ENCODE measurements around the gene GREB1. TPM values are rescaled to one million over a fixed set of nuclear protein-coding genes. Genes with fewer than 3 reads are reported as not detected.

GREB1 gene
- total and polyA plus RNA-seq, 2 donors (not counting 1 experiment from before 2014, with no cell fraction given), result 0.04 to 0.39 TPM

DNA sequence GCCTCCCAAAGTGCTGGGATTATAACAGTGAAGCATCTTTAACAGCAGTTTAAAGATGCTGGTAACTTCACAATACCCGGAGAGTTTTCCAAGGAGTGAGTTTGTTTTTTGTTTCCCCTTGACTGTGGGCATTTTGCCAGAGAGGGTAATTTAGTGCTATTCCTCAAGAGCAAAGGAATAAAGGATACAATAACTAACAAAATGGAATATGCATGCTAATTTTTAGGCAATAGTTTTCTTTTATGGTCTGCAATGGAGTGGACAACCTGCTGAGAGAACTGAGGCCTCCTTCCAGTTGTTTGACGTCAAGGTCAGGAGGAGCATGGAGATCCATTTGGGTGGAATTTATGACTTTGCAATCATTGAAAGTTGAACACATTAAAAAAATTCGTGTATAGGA is 15.9 kb upstream of the GREB1 start:
- H3K4me1 Mint-ChIP-seq, result no peaks in the 10 kb centered on the region
- H3K79me2 ChIP-seq (ENCODE audit: control insufficient read depth, insufficient read depth, low read length), result no peaks in the 10 kb centered on the region

DNA sequence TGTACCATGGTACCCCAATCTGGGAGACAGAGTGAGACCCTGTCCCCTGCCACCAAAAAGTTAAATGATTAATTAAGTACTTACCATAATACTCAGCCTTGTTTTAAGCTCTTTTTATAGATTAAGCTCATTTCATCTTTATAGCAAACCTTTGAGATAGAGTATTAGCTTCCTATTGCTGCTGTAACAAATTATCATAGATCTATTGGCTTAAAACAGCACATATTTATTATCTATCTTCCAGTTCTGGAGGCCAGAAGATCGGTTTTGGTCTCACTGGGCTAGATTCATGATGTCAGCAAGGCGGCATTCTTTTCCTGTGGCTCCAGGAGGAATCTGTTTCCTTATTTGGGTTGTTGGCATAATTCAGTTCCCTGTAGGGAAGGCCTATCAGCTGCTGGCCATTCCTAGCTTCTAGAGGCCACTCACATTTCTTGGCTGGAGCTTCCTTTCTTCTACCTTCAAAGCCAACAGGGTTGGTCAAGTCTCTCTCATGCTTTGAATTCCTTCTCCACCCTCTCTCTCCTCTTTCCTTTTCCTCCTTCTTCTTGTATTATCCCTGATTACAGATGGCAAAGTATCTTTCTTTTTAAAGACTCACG is 13.7 kb upstream of the GREB1 start:
- Histone ChIP-seq H2AFZ (ENCODE audit: insufficient read depth, low read depth, low read length, poor library complexity, severe bottlenecking) (no peak overlapping the region), H3K27ac (ENCODE audit: low read length in 2 of 2) (no peak overlapping the region), H4K20me1 (ENCODE audit: control insufficient read depth, insufficient read depth, low read length, poor library complexity, severe bottlenecking) (no peaks in the 10 kb centered on the region), H3K79me2 (ENCODE audit: control insufficient read depth, insufficient read depth, low read length) (no peaks in the 10 kb centered on the region), H3K4me3 (ENCODE audit: control extremely low read depth in 1 of 5, extremely low read depth in 1 of 5, insufficient read depth in 1 of 5, low read depth in 2 of 5, low read length in 4 of 5) (no peak overlapping the region), H3K27me3 (replicated peaks in 1 of 4; ENCODE audit: control extremely low read depth in 1 of 4, control insufficient read depth in 3 of 4, insufficient read depth in 4 of 4, low read length in 3 of 4) (no peaks in the 10 kb centered on the region), H3K9me3 (ENCODE audit: control extremely low read depth in 1 of 3, control insufficient read depth in 2 of 3, insufficient read depth in 1 of 3, low read length in 2 of 3) (peaks cover 0 to 22% (median 3%) of the 10 kb centered on the region in 3 donors), H3K4me1 (ENCODE audit: control insufficient read depth in 2 of 2, insufficient read depth in 2 of 2, low read length in 2 of 2) (no peaks in the 10 kb centered on the region), H3K4me2 (replicated peaks; ENCODE audit: low read depth, low read length, poor library complexity, severe bottlenecking) (no peak overlapping the region), H3K36me3 (replicated peaks in 1 of 2; ENCODE audit: control extremely low read depth in 1 of 2, control insufficient read depth in 1 of 2, extremely low read depth in 1 of 2, insufficient read depth in 2 of 2, low read length in 1 of 2) (no peaks in the 10 kb centered on the region), H3K9ac (ENCODE audit: low read length) (no peak overlapping the region)
- ATAC-seq (ENCODE audit: low read depth) (no peak), DNase-seq (no peak)
- POLR2A ChIA-PET, result no interaction called here
- TF ChIP-seq, protein P1, sequence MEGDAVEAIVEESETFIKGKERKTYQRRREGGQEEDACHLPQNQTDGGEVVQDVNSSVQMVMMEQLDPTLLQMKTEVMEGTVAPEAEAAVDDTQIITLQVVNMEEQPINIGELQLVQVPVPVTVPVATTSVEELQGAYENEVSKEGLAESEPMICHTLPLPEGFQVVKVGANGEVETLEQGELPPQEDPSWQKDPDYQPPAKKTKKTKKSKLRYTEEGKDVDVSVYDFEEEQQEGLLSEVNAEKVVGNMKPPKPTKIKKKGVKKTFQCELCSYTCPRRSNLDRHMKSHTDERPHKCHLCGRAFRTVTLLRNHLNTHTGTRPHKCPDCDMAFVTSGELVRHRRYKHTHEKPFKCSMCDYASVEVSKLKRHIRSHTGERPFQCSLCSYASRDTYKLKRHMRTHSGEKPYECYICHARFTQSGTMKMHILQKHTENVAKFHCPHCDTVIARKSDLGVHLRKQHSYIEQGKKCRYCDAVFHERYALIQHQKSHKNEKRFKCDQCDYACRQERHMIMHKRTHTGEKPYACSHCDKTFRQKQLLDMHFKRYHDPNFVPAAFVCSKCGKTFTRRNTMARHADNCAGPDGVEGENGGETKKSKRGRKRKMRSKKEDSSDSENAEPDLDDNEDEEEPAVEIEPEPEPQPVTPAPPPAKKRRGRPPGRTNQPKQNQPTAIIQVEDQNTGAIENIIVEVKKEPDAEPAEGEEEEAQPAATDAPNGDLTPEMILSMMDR (IDR thresholded peaks at IDR 0.05), result no peak
- TF ChIP-seq EZH2 (IDR thresholded peaks at IDR 0.05; ENCODE audit: borderline replicate concordance, insufficient read depth, low read depth, low read length, poor library complexity, severe bottlenecking), result no peak
- Mint-ChIP-seq H3K9me3 (ENCODE audit: insufficient read depth) (peaks cover 7% of the 10 kb centered on the region), H3K4me1 (no peaks in the 10 kb centered on the region), H3K4me3 (no peak overlapping the region), H3K27ac (no peak overlapping the region), H3K27me3 (peaks cover 9% of the 10 kb centered on the region)
- CTCF ChIA-PET, result no interaction called here
- 78% methylated on average over 1 of the region's 3 CpGs for WGBS (ENCODE audit: insufficient coverage)
- intact Hi-C loops (cut with micrococcal nuclease), result no loop called here

More for the DNA sequence above, 15.9 kb upstream of the GREB1 start:
- Histone ChIP-seq H2AFZ (ENCODE audit: insufficient read depth, low read depth, low read length, poor library complexity, severe bottlenecking) (no peak overlapping the region), H3K27me3 (replicated peaks in 1 of 4; ENCODE audit: control extremely low read depth in 1 of 4, control insufficient read depth in 3 of 4, insufficient read depth in 4 of 4, low read length in 3 of 4) (no peaks in the 10 kb centered on the region), H3K27ac (ENCODE audit: low read length in 2 of 2) (no peak overlapping the region), H4K20me1 (ENCODE audit: control insufficient read depth, insufficient read depth, low read length, poor library complexity, severe bottlenecking) (no peaks in the 10 kb centered on the region), H3K9ac (ENCODE audit: low read length) (no peak overlapping the region), H3K4me1 (ENCODE audit: control insufficient read depth in 2 of 2, insufficient read depth in 2 of 2, low read length in 2 of 2) (no peaks in the 10 kb centered on the region), H3K4me2 (replicated peaks; ENCODE audit: low read depth, low read length, poor library complexity, severe bottlenecking) (no peak overlapping the region), H3K9me3 (ENCODE audit: control extremely low read depth in 1 of 3, control insufficient read depth in 2 of 3, insufficient read depth in 1 of 3, low read length in 2 of 3) (peaks cover 0 to 22% (median 3%) of the 10 kb centered on the region in 3 donors), H3K4me3 (ENCODE audit: control extremely low read depth in 1 of 5, extremely low read depth in 1 of 5, insufficient read depth in 1 of 5, low read depth in 2 of 5, low read length in 4 of 5) (no peak overlapping the region), H3K36me3 (replicated peaks in 1 of 2; ENCODE audit: control extremely low read depth in 1 of 2, control insufficient read depth in 1 of 2, extremely low read depth in 1 of 2, insufficient read depth in 2 of 2, low read length in 1 of 2) (no peaks in the 10 kb centered on the region)
- POLR2A ChIA-PET, result no interaction called here
- H3K4me3 Mint-ChIP-seq, result no peak overlapping the region
- H3K9me3 Mint-ChIP-seq (ENCODE audit: insufficient read depth), result peaks cover 7% of the 10 kb centered on the region
- DNase-seq (no peak), ATAC-seq (ENCODE audit: low read depth) (no peak)
- no peak overlapping the region for H3K27ac Mint-ChIP-seq
- CTCF ChIA-PET, result no interaction called here
- TF ChIP-seq, protein P1 (IDR thresholded peaks at IDR 0.05), result no peak
- TF ChIP-seq EZH2 (IDR thresholded peaks at IDR 0.05; ENCODE audit: borderline replicate concordance, insufficient read depth, low read depth, low read length, poor library complexity, severe bottlenecking), result no peak
- WGBS (ENCODE audit: insufficient coverage), result 75% methylated on average over 2 of the region's 3 CpGs
- H3K27me3 Mint-ChIP-seq, result peaks cover 13% of the 10 kb centered on the region
- intact Hi-C loops (cut with micrococcal nuclease), result no loop called here

All from B cell (primary cell).